ENCODE measurements around the gene CATSPERB.
"Not testable (repeated sequence)": the region's sequence is repeated elsewhere in the genome, so short reads cannot be mapped to it uniquely, and the experiment has no call there.

Gene CATSPERB

GRCh38 chr14:91595736-91596135, 136.2 kb downstream of the CATSPERB start:
- in situ Hi-C loops (cut with MboI; ENCODE audit: low pct_unique_long_range_greater_than_20kb, low sequenced_read_pairs, unreplicated experiment) = no loop called here
- no peak for DNase-seq (ENCODE audit: low spot score)
- TF ChIP-seq, protein P1, sequence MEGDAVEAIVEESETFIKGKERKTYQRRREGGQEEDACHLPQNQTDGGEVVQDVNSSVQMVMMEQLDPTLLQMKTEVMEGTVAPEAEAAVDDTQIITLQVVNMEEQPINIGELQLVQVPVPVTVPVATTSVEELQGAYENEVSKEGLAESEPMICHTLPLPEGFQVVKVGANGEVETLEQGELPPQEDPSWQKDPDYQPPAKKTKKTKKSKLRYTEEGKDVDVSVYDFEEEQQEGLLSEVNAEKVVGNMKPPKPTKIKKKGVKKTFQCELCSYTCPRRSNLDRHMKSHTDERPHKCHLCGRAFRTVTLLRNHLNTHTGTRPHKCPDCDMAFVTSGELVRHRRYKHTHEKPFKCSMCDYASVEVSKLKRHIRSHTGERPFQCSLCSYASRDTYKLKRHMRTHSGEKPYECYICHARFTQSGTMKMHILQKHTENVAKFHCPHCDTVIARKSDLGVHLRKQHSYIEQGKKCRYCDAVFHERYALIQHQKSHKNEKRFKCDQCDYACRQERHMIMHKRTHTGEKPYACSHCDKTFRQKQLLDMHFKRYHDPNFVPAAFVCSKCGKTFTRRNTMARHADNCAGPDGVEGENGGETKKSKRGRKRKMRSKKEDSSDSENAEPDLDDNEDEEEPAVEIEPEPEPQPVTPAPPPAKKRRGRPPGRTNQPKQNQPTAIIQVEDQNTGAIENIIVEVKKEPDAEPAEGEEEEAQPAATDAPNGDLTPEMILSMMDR (IDR thresholded peaks at IDR 0.05; ENCODE audit: extremely low read depth, insufficient read depth, missing control alignments) = no peak

GRCh38 chr14:91593957-91594356, 137.9 kb downstream of the CATSPERB start:
- in situ Hi-C loops (cut with MboI; ENCODE audit: low pct_unique_long_range_greater_than_20kb, low sequenced_read_pairs, unreplicated experiment); DNase-seq (ENCODE audit: low spot score): not testable (repeated sequence)

- in situ Hi-C loops (cut with MboI; ENCODE audit: low pct_unique_long_range_greater_than_20kb, low sequenced_read_pairs, unreplicated experiment) = no loop called here
- TF ChIP-seq, protein P1 (IDR thresholded peaks at IDR 0.05; ENCODE audit: extremely low read depth, insufficient read depth, missing control alignments) = no peak
- DNase-seq (ENCODE audit: low spot score) = no peak
These were observed 145.5 kb downstream of the CATSPERB start for GRCh38 chr14:91586410-91586809.

GRCh38 chr14:91585856-91586255, 146.0 kb downstream of the CATSPERB start:
- in situ Hi-C loops (cut with MboI; ENCODE audit: low pct_unique_long_range_greater_than_20kb, low sequenced_read_pairs, unreplicated experiment) = no loop called here
- TF ChIP-seq, protein P1 (IDR thresholded peaks at IDR 0.05; ENCODE audit: extremely low read depth, insufficient read depth, missing control alignments) = no peak
- DNase-seq (ENCODE audit: low spot score) = no peak

DNA sequence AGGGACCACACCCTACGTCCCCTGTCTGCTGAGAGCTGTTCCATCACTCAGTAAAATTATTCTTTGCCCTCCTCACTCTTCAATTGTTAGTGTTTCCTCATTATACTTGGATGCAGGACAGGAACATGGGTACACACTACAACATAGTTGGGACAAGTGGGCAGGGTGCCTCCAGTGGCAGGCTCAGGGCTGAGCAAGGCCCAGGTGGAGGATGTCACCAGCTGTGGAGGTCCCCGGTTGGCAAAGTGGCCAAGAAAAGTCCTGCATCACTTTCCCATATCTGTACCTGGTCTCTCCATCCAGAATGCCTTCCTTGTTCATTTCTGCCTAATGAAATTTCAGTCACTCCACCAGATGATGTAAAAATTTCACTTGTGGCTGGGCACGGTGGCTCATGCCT, 149.1 kb downstream of the CATSPERB start:
- no peak for DNase-seq (ENCODE audit: low spot score)
- in situ Hi-C loops (cut with MboI; ENCODE audit: low pct_unique_long_range_greater_than_20kb, low sequenced_read_pairs, unreplicated experiment) = no loop called here
- TF ChIP-seq, protein P1 (IDR thresholded peaks at IDR 0.05; ENCODE audit: extremely low read depth, insufficient read depth, missing control alignments) = no peak

DNA sequence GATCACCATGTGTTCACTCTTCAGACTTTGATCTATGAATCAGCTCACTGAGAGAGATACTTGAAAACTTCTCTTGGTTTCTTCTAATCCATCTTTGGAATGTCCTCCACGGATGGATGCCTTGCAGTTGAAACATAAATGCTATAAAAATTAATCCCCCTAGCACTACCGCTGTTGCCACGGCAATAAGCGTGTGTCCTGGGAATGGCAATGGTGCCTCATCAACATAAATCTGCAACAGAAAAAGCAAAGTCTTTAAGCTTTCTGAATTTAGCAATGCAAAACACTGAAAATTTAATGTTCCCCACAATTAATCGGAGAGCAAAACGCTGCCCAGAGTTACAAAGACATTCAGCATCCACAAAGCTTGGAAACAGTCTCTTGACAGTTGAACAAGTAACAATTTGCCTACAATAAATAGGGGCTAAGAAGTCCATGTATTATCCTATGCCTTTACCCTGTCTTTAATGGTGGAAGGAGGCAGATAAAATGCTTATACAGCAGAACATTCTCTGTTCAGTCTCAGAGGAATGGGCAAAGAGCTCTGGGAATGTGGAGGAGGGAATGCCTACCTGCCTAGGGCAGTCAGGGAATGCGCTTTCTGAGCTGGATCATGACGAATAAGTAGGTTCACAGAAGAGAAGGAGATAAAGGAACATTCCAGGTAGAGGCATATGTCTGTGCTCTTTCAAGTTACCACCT, 150.9 kb downstream of the CATSPERB start:
- TF ChIP-seq, protein P1 (IDR thresholded peaks at IDR 0.05; ENCODE audit: extremely low read depth, insufficient read depth, missing control alignments) = no peak
- in situ Hi-C loops (cut with MboI; ENCODE audit: low pct_unique_long_range_greater_than_20kb, low sequenced_read_pairs, unreplicated experiment) = no loop called here
- DNase-seq (ENCODE audit: low spot score) = no peak

DNA sequence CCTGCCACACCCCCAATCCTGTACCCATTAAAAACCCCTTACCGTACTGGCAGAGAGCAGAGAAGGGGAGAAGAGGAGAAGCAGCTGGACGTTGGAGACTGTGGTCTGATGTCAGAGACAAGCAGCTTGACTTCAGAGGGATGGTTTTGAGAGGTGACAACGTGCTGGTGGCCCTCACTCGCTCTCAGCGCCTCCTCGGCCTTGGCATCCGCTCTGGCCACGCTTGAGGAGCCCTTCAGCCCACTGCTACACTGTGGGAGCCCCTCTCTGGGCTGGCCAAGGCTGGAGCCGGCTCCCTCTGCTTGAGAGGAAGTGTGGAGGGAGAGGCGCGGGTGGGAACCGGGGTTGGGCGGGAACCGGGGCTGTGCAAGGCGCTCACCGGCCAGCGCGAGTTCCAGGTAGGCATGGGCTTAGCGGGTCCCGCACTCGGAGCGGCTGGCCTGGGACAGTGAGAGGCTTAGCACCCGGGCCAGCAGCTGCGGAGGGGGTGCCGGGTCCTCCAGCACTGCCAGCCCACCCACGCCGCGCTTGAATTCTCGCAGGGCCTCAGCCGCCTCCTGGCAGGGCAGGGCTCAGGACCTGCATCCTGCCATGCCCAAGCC, 154.2 kb downstream of the CATSPERB start:
- DNase-seq (ENCODE audit: low spot score) = no peak
- TF ChIP-seq, protein P1 (IDR thresholded peaks at IDR 0.05; ENCODE audit: extremely low read depth, insufficient read depth, missing control alignments) = no peak
- in situ Hi-C loops (cut with MboI; ENCODE audit: low pct_unique_long_range_greater_than_20kb, low sequenced_read_pairs, unreplicated experiment) = no loop called here
